ENCODE data around the gene FXYD5.

The FXYD5 gene

GRCh38 chr19:35165200-35166058, 10.9 kb downstream of the FXYD5 start:
- no peak for TF ChIP-seq CTCF (conservative IDR thresholded peaks at IDR 0.05; ENCODE audit: control insufficient read depth, insufficient read depth, low read depth, low read length)
- no peak overlapping the region for H3K4me3 ChIP-seq (ENCODE audit: control insufficient read depth, low read depth, low read length)
- DNase-seq (ENCODE audit: low read depth) = no peak

DNA sequence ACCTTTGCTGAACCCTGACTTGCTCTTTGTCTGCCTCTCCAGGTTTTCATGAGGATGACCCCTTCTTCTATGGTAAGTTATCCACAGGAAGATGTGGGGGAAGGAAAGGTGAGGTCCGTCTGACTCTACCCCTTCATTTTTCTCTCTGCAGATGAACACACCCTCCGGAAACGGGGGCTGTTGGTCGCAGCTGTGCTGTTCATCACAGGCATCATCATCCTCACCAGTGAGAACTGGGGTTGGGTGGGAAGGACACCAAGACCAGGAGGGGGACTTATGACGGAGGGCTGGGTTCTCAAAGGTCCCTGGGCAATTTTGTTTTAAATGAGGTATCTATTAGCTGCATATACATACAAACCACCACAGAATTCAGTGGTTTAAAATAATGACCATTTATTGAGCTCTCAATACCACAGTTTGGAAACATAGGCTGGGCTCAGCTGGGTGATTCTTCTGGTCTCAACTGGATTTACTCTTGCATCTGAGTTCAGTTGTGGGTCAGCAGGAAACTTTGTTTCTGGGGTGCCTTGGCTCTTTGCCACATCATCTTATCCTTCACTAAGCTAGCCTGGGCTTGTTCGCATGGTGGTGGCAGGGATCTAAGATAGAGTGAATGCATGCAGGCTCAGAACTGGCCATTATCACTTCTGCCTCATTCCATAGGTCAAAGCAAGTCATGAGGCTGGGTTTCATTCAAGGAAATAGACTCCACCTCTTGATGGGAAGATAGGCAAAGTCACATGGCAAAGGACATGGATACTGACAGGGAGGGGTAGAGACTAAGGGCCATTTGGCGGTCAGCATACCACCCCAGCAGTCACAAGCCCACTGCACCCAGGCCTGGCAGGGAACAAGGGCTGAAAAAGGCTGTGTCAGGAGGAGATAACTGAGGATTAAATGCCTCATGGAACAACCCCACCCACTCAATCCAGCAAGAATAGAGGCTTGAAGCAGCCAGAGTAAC, 11.8 kb downstream of the FXYD5 start:
- DNase-seq (ENCODE audit: low read depth) = no peak
- TF ChIP-seq CTCF (conservative IDR thresholded peaks at IDR 0.05; ENCODE audit: control insufficient read depth, insufficient read depth, low read depth, low read length) = no peak
- H3K4me3 ChIP-seq (ENCODE audit: control insufficient read depth, low read depth, low read length) = no peak overlapping the region

DNA sequence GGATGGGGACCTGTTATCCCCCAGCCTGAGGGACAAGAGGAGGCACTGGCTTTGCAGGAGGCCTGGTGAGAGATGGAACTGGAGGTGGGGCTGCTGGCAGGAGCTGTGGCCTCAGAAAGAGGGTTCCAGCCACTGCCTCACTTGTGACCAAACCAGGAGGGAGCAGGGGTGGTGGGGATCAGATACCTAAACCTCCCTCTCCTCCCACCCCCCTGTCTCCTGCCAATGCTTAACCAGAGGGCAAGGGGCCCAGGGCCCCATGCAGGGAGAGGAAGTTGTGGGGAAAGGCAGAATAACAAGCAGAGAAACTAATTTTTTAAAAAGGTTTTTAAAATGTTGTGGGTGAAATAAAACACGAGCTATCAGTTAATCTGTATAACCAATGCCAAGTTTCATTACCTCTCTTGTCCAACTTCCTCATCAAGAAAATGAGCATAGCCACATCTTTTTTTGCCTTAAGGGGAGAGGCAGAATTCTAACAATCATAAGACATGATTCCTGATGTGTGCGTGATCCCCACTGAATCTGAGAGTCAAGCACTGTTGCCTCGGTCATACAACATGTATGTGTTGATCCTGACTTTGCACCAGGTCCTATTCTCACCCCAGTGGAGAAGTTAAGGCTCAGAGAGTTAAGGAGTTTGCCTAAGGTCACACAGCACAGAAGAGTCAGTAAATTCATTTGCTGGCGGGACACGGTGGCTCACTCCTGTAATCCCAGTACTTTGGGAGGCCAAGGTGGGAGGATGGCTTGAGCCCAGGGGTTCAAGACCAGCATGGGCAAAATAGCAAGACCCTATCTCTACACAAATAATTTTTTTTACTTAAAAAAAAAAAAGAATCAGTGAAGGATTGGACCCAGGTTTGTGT, 12.9 kb downstream of the FXYD5 start:
- no peak overlapping the region for H3K4me3 ChIP-seq (ENCODE audit: control insufficient read depth, low read depth, low read length)
- DNase-seq (ENCODE audit: low read depth) = no peak
- TF ChIP-seq CTCF (conservative IDR thresholded peaks at IDR 0.05; ENCODE audit: control insufficient read depth, insufficient read depth, low read depth, low read length) = no peak

DNA sequence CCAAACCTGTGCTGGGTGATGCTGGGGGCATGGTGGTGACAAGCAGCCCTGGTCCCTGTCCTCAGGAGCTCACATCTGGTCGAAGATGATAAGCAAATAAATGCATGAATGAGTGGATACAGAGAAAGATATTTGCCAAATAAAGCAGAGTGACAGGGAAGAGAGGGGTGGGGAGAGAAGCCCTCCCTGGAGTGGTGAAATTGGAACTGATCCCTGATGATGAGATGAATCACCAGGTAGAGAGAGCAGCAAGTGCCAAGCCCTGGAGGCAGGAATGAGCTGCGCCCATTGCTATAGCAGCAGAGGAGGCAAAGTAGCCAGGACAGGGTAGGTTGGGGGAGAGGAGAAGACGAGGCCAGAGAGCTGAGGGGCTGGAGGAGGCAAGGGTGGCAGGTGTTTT, 13.7 kb downstream of the FXYD5 start:
- H3K4me3 ChIP-seq (ENCODE audit: control insufficient read depth, low read depth, low read length) = no peak overlapping the region
- peak; percentile 9 for TF ChIP-seq CTCF (conservative IDR thresholded peaks at IDR 0.05; ENCODE audit: control insufficient read depth, insufficient read depth, low read depth, low read length)
- DNase-seq (ENCODE audit: low read depth) = peak; percentile 23

GRCh38 chr19:35169221-35169995, 14.9 kb downstream of the FXYD5 start:
- TF ChIP-seq CTCF (conservative IDR thresholded peaks at IDR 0.05; ENCODE audit: control insufficient read depth, insufficient read depth, low read depth, low read length) = no peak
- no peak overlapping the region for H3K4me3 ChIP-seq (ENCODE audit: control insufficient read depth, low read depth, low read length)
- no peak for DNase-seq (ENCODE audit: low read depth)
